ENCODE results near the gene THAP7. TPM values are rescaled to one million over a fixed set of nuclear protein-coding genes. Genes with fewer than 3 reads are reported as not detected.

Gene THAP7
- total RNA-seq, 1 experiment from 2014 or later: 23.5 TPM

DNA sequence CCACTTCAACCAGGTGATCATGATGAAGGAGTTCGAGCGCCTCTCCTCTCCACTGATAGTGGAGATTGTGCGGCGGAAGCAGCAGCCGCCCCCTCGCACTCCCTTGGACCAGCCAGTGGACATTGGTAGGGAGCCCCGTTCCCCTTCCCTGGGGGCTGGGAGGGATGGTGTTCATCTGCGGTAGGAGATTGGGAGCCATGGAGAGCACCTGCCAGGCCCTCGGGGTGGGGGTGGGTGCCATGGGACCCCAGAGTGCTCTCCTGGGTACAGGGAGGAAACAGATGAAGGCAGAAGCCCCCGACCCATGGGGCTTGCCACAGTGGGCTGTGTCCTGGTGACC is 7.0 kb downstream of the THAP7 start:
- Histone ChIP-seq H3K4me3 (ENCODE audit: low read depth in 2 of 2, low read length in 2 of 2) (no peak overlapping the region), H3K27ac (ENCODE audit: low read length) (no peak overlapping the region), H3K4me1 (ENCODE audit: control insufficient read depth, insufficient read depth, low read length) (peaks cover 2% of the 10 kb centered on the region; the same call in 1 of the 2 replicates), H3K27me3 (ENCODE audit: control insufficient read depth, insufficient read depth, low read length) (no peaks in the 10 kb centered on the region), H3K36me3 (ENCODE audit: control insufficient read depth, insufficient read depth, low read length) (no peaks in the 10 kb centered on the region), H3K9me3 (ENCODE audit: control insufficient read depth, insufficient read depth, low read depth, low read length) (no peaks in the 10 kb centered on the region)
- ATAC-seq (no peak), DNase-seq (ENCODE audit: low read depth, low spot score) (no peak)
- POLR2A ChIA-PET: no interaction called here
- TF ChIP-seq POLR2AphosphoS5 (IDR thresholded peaks at IDR 0.05; ENCODE audit: low read depth, low read length): no peak
- no peak for TF ChIP-seq TCF7L2 (IDR thresholded peaks at IDR 0.05; ENCODE audit: low read depth, low read length)
- TF ChIP-seq, protein P1, sequence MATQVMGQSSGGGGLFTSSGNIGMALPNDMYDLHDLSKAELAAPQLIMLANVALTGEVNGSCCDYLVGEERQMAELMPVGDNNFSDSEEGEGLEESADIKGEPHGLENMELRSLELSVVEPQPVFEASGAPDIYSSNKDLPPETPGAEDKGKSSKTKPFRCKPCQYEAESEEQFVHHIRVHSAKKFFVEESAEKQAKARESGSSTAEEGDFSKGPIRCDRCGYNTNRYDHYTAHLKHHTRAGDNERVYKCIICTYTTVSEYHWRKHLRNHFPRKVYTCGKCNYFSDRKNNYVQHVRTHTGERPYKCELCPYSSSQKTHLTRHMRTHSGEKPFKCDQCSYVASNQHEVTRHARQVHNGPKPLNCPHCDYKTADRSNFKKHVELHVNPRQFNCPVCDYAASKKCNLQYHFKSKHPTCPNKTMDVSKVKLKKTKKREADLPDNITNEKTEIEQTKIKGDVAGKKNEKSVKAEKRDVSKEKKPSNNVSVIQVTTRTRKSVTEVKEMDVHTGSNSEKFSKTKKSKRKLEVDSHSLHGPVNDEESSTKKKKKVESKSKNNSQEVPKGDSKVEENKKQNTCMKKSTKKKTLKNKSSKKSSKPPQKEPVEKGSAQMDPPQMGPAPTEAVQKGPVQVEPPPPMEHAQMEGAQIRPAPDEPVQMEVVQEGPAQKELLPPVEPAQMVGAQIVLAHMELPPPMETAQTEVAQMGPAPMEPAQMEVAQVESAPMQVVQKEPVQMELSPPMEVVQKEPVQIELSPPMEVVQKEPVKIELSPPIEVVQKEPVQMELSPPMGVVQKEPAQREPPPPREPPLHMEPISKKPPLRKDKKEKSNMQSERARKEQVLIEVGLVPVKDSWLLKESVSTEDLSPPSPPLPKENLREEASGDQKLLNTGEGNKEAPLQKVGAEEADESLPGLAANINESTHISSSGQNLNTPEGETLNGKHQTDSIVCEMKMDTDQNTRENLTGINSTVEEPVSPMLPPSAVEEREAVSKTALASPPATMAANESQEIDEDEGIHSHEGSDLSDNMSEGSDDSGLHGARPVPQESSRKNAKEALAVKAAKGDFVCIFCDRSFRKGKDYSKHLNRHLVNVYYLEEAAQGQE (IDR thresholded peaks at IDR 0.05; ENCODE audit: insufficient read depth in 1 of 2, low read depth in 2 of 2, low read length in 1 of 2): no peak
- TF ChIP-seq, protein P2, sequence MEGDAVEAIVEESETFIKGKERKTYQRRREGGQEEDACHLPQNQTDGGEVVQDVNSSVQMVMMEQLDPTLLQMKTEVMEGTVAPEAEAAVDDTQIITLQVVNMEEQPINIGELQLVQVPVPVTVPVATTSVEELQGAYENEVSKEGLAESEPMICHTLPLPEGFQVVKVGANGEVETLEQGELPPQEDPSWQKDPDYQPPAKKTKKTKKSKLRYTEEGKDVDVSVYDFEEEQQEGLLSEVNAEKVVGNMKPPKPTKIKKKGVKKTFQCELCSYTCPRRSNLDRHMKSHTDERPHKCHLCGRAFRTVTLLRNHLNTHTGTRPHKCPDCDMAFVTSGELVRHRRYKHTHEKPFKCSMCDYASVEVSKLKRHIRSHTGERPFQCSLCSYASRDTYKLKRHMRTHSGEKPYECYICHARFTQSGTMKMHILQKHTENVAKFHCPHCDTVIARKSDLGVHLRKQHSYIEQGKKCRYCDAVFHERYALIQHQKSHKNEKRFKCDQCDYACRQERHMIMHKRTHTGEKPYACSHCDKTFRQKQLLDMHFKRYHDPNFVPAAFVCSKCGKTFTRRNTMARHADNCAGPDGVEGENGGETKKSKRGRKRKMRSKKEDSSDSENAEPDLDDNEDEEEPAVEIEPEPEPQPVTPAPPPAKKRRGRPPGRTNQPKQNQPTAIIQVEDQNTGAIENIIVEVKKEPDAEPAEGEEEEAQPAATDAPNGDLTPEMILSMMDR (IDR thresholded peaks at IDR 0.05): no peak
- no peak for TF ChIP-seq SIN3A (IDR thresholded peaks at IDR 0.05; ENCODE audit: borderline replicate concordance, insufficient read depth, low read depth, low read length)
- intact Hi-C loops (cut with micrococcal nuclease; ENCODE audit: unreplicated experiment) (no loop called here), in situ Hi-C loops (cut with HindIII; ENCODE audit: low pct_unique_long_range_greater_than_20kb, low sequenced_read_pairs) (no loop called here)
- CTCF ChIA-PET: no interaction called here
- no TSS peak for BruUV-seq (replicated peaks)

DNA sequence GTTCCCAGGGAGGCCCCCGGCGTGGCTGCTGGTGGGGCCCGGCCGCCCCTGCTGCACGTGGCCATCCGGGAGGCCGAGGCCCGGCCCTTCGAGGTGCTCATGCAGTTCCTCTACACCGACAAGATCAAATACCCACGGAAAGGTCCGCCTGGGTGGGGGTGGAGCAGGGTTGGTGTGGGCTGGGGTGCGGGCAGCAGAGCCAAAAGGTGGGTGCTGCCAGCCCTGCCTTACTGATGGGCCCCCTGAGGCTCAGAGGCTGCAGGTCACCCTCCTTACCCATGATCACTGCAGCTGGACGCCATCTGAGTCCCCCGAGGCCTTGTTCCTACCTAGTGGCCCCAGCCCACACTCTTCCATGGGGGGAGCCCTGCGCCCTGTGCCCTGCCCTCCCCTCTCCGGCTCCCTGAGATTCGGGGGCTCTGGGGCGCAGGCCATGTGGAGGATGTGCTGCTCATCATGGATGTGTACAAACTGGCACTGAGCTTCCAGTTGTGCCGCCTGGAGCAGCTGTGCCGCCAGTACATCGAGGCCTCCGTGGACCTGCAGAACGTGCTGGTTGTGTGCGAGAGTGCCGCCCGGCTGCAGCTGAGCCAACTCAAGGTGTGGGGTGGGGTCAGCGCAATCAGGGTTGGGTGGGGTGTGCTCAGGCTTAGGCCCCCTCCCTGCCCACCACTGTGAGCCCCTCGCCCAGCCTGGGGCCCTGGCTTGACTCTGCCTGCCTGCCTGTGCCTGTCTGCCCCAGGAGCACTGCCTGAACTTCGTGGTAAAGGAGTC is 7.6 kb downstream of the THAP7 start:
- intact Hi-C loops (cut with micrococcal nuclease; ENCODE audit: unreplicated experiment) (no loop called here), in situ Hi-C loops (cut with HindIII; ENCODE audit: low pct_unique_long_range_greater_than_20kb, low sequenced_read_pairs) (no loop called here)
- Histone ChIP-seq H3K9me3 (ENCODE audit: control insufficient read depth, insufficient read depth, low read depth, low read length) (no peaks in the 10 kb centered on the region), H3K27ac (ENCODE audit: low read length) (no peak overlapping the region), H3K27me3 (ENCODE audit: control insufficient read depth, insufficient read depth, low read length) (no peaks in the 10 kb centered on the region), H3K4me1 (ENCODE audit: control insufficient read depth, insufficient read depth, low read length) (no peaks in the 10 kb centered on the region), H3K36me3 (ENCODE audit: control insufficient read depth, insufficient read depth, low read length) (no peaks in the 10 kb centered on the region), H3K4me3 (ENCODE audit: low read depth in 2 of 2, low read length in 2 of 2) (no peak overlapping the region)
- TF ChIP-seq POLR2AphosphoS5 (IDR thresholded peaks at IDR 0.05; ENCODE audit: low read depth, low read length): no peak
- TF ChIP-seq, protein P1 (IDR thresholded peaks at IDR 0.05; ENCODE audit: insufficient read depth in 1 of 2, low read depth in 2 of 2, low read length in 1 of 2): no peak
- TF ChIP-seq TCF7L2 (IDR thresholded peaks at IDR 0.05; ENCODE audit: low read depth, low read length): no peak
- no peak for TF ChIP-seq SIN3A (IDR thresholded peaks at IDR 0.05; ENCODE audit: borderline replicate concordance, insufficient read depth, low read depth, low read length)
- TF ChIP-seq, protein P2 (IDR thresholded peaks at IDR 0.05): no peak
- DNase-seq (ENCODE audit: low read depth, low spot score) (no peak), ATAC-seq (no peak)
- no TSS peak for BruUV-seq (replicated peaks)
- ChIA-PET CTCF (no interaction called here), POLR2A (no interaction called here)

All from Panc1 (cell line).